ENCODE measurements around the gene SHISA5.
"Not testable (repeated sequence)": the region's sequence is repeated elsewhere in the genome, so short reads cannot be mapped to it uniquely, and the experiment has no call there.

SHISA5 gene

DNA sequence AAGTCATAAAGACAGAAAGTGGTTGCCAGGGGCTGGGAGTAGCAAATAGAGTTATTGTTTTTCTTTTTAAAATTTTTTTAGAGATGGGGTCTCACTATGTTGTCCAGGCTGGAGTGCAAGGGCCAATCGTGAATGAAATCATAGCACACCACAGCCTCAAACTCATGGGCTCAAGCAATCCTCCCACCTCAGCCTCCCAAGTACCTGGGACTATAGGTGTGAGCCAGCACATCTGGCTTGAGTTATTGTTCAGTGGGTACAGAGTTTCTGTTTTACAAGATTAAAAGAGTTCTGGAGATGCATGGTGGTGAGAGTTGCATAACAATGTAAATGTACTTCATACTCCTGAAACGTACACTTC is 29.0 kb upstream of the SHISA5 start:
- no peak for DNase-seq (ENCODE audit: extremely low read depth, low read depth)
- TF ChIP-seq, protein P1, sequence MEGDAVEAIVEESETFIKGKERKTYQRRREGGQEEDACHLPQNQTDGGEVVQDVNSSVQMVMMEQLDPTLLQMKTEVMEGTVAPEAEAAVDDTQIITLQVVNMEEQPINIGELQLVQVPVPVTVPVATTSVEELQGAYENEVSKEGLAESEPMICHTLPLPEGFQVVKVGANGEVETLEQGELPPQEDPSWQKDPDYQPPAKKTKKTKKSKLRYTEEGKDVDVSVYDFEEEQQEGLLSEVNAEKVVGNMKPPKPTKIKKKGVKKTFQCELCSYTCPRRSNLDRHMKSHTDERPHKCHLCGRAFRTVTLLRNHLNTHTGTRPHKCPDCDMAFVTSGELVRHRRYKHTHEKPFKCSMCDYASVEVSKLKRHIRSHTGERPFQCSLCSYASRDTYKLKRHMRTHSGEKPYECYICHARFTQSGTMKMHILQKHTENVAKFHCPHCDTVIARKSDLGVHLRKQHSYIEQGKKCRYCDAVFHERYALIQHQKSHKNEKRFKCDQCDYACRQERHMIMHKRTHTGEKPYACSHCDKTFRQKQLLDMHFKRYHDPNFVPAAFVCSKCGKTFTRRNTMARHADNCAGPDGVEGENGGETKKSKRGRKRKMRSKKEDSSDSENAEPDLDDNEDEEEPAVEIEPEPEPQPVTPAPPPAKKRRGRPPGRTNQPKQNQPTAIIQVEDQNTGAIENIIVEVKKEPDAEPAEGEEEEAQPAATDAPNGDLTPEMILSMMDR (IDR thresholded peaks at IDR 0.05; ENCODE audit: low read depth, low read length), result no peak

DNA sequence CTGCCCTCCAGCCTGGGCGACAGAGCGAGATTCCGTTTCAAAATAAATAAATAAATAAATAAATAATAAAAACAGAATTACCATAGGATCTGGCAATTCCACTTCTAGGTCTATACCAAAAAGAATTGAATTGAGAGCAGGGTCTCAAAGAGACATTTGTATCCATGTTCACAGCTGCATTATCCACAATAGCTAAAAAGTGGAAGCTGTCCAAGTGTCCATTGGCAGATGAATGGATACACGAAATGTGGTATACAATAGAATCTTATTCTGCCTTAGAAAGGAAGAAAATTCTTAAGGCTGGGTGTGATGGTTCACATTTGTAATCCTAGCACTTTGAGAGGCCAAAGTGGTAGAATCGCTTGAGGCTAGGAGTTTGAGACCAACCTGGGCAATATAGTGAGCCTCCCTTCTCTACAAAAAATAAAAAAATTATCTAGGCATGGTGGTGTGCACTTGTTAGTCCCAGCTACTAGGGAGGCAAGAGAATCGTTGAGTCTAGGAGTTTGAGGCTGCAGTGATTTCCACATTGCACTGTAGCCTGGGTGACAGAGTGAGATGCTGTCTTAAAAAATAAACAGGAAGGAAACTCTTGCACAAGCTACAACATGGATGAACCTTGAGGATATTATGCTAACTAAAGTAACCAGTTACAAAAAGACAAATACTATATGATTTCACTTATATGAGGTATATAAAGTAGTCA is 28.4 kb upstream of the SHISA5 start:
- TF ChIP-seq, protein P1 (IDR thresholded peaks at IDR 0.05; ENCODE audit: low read depth, low read length), result no peak
- no peak for DNase-seq (ENCODE audit: extremely low read depth, low read depth)

DNA sequence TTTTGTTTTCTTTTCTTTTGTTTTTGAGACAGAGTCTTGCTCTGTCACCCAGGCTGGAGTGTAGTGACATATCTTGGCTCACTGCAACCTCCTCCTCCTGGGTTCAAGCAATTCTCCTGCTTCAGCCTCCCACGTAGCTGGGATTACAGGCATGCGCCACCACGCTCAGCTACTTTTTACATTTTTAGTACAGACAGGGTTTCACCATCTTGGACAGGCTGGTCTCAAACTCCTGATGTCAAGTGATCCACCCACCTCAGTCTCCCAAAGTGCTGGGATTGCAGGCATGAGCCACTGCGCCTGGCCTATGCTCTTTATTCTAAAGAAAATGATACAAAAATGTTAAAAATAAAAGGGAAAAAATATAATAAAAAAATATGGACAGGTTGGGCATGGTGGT is 26.7 kb upstream of the SHISA5 start:
- not testable (repeated sequence) for DNase-seq (ENCODE audit: extremely low read depth, low read depth)

GRCh38 chr3:48528754-48529153 is 24.8 kb upstream of the SHISA5 start:
- TF ChIP-seq, protein P1 (IDR thresholded peaks at IDR 0.05; ENCODE audit: low read depth, low read length), result no peak

GRCh38 chr3:48528048-48528447 is 24.1 kb upstream of the SHISA5 start:
- no peak for DNase-seq (ENCODE audit: extremely low read depth, low read depth)
- TF ChIP-seq, protein P1 (IDR thresholded peaks at IDR 0.05; ENCODE audit: low read depth, low read length), result no peak

More at GRCh38 chr3:48528754-48529153, 24.8 kb upstream of the SHISA5 start:
- no peak for DNase-seq (ENCODE audit: extremely low read depth, low read depth)

DNA sequence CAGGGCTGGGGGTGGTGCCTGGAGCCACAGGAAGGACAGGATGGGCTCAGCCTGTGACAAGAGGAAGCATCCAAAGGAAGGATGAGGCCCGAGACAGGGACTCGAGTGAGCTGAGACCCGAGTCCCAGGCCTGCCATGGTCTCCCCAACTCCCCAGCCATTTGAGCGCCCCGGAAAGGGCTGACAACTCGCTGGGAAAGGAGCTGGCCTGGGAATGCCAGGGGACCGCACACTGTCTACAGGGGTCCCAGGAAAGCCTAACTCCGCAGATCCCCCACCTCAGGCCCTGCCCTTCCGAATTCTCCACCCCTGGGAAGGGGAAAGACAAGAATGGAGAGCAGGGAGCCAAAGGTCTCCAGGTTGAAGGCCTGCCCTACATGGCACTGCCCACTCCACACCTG is 21.0 kb upstream of the SHISA5 start:
- no peak for DNase-seq (ENCODE audit: extremely low read depth, low read depth)
- TF ChIP-seq, protein P1 (IDR thresholded peaks at IDR 0.05; ENCODE audit: low read depth, low read length), result no peak

DNA sequence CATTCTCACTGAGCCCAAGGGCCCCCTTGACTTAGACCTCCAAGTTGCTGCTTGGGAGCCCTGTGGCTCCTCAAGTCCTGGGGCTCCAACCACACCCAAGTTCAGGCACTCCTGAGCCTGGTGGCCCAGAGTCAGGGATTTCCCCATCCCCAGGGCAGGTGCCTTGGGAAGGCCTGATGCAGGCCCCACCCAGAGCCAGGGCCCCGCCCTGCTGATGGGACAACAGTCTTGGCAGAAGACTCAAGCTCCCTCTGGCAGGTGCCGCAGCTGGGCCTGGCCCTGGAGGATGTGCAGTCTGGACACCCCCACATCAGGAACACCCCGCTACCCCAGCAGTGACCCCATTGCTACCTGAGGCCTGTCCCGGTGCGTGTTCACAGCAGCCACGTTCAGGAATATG is 17.7 kb upstream of the SHISA5 start:
- no peak for DNase-seq (ENCODE audit: extremely low read depth, low read depth)
- TF ChIP-seq, protein P1 (IDR thresholded peaks at IDR 0.05; ENCODE audit: low read depth, low read length), result no peak

DNA sequence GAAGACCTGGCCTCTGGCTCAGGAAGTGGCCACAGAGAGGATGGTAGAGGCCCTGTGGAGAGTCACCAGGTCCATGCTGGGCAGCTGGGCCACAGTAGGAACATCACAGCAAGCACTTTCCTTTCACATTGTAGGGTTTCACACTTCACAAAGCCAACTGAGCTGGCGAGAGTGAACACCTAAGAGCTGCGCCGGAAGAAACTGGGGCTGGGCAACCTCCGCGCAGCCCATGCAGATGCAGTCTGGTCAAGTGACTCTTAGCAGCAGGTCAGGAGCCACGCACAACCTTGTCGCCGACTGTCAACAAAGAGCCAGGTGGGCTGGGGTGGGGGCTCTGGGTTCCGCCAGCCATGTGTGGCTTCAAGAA is 15.3 kb upstream of the SHISA5 start:
- no peak for DNase-seq (ENCODE audit: extremely low read depth, low read depth)
- TF ChIP-seq, protein P1 (IDR thresholded peaks at IDR 0.05; ENCODE audit: low read depth, low read length), result no peak

Data from AG09319 (cell line).